K562 (cell line): ENCODE measurements around the gene EMD. TPM values are rescaled to one million over a fixed set of nuclear protein-coding genes. Genes with fewer than 3 reads are reported as not detected.

Experiments
- BCLAF1 ChIP-seq, 2 experiments: fragments of 450-650 bp in 1 of 2; IDR thresholded peaks; 2 replicates each; pipeline ENCODE4 v1.6.1; 2011 to 2017; ENCODE audit warnings: low read depth in 2 of 2, antibody characterized with exemption in 1 of 2, borderline replicate concordance in 1 of 2, low read length in 1 of 2, mild to moderate bottlenecking in 1 of 2, mixed read lengths in 1 of 2; ENCODE audit not compliant: control insufficient read depth in 1 of 2
- HMBOX1 ChIP-seq: sonication (generic); IDR thresholded peaks from 2 replicates; pipeline ENCODE4 v1.6.1; 2016
- HSF4 ChIP-seq: fragments of 250-450 bp; sonication (Bioruptor Pico); IDR thresholded peaks from 2 replicates; pipeline ENCODE4 v2.1.2; 2022; ENCODE audit warnings: mild to moderate bottlenecking, moderate library complexity, borderline replicate concordance
- NFIC ChIP-seq: fragments of 450-650 bp; IDR thresholded peaks from 2 replicates; pipeline ENCODE4 v1.6.1; 2017; ENCODE audit warnings: mild to moderate bottlenecking, inconsistent platforms
- PHB2 ChIP-seq: fragments of 450-650 bp; IDR thresholded peaks from 2 replicates; pipeline ENCODE4 v1.6.1; 2017; ENCODE audit warnings: low read depth
- PHF21A ChIP-seq: fragments of 450-650 bp; IDR thresholded peaks from 2 replicates; pipeline ENCODE4 v1.6.1; 2017; ENCODE audit warnings: low read depth, borderline replicate concordance
- RNF219 ChIP-seq: fragments of 250-450 bp; sonication (Bioruptor Pico); IDR thresholded peaks from 2 replicates; pipeline ENCODE4 v1.5.0; 2022; ENCODE audit warnings: mild to moderate bottlenecking
- SP1 ChIP-seq: sonication (generic); formaldehyde crosslinking; IDR thresholded peaks from 2 replicates; pipeline ENCODE4 v1.8.1; 2022; ENCODE audit warnings: mild to moderate bottlenecking, missing genetic modification reagents
- STAT5A ChIP-seq: IDR thresholded peaks from 2 replicates; pipeline ENCODE4 v1.6.1; 2012; ENCODE audit warnings: low read length, inconsistent platforms, borderline replicate concordance
- STAT6 ChIP-seq: sonication (generic); formaldehyde crosslinking; IDR thresholded peaks from 2 replicates; pipeline ENCODE4 v1.8.1; 2023; ENCODE audit warnings: mild to moderate bottlenecking, missing genetic modification reagents
- ZBED1 ChIP-seq: IDR thresholded peaks from 2 replicates; pipeline ENCODE4 v1.6.1; 2014
- ZNF165 ChIP-seq: fragments of 250-450 bp; sonication (Bioruptor Pico); IDR thresholded peaks from 2 replicates; pipeline ENCODE4 v1.4.0; 2020; ENCODE audit warnings: borderline replicate concordance
- ZNF232 ChIP-seq: sonication (generic); formaldehyde crosslinking; IDR thresholded peaks from 2 replicates; pipeline ENCODE4 v1.8.0; 2022; ENCODE audit warnings: mild to moderate bottlenecking, missing genetic modification reagents
- ZNF436 ChIP-seq: fragments of 250-450, 450-650 bp; sonication (Bioruptor Pico); formaldehyde crosslinking; IDR thresholded peaks from 2 replicates; pipeline ENCODE4 v1.7.0; 2020; ENCODE audit warnings: mild to moderate bottlenecking
- polyA plus RNA-seq, 8 experiments: library from polyadenylated mRNA; depleted of rRNA in 4 of 8; stranded (reverse) in 5 of 8; unstranded in 3 of 8; fragments of >200 nt; fragmentation: Nextera tagmentation in 2 of 8; fragmentation: Illumina TruSeq in 1 of 8; extraction: Ambion mirVana in 2 of 8; extraction: Trizol in 1 of 8; gene quantifications; 2 replicates each; pipeline versions ENCODE4 v1.2.1 to v1.2.3, GENCODE V29; 2011 to 2014; ENCODE audit warnings: inconsistent platforms in 1 of 8, missing spikeins in 1 of 8
- total RNA-seq, 7 experiments: library from RNA; depleted of rRNA in 6 of 7; stranded (reverse); fragments of >200 nt in 6 of 7; fragmentation: Illumina TruSeq in 2 of 7; extraction: Trizol in 2 of 7; gene quantifications; 2 replicates each; pipeline versions ENCODE4 v1.2.1 to v1.2.3, GENCODE V29; 2011 to 2021; ENCODE audit warnings: low replicate concordance in 1 of 7
- TF ChIP-seq, protein P1 (sequence below): fragments of 150-350 bp; conservative IDR thresholded peaks from 2 replicates; pipeline ENCODE4 v1.6.1; 2014; ENCODE audit warnings: low read length

Gene EMD
- total and polyA plus RNA-seq, 9 of the 15 experiments (the other 6 are each of a cell fraction or from before 2014, with no cell fraction given): 2.3 to 206 (median 61.9) TPM

DNA sequence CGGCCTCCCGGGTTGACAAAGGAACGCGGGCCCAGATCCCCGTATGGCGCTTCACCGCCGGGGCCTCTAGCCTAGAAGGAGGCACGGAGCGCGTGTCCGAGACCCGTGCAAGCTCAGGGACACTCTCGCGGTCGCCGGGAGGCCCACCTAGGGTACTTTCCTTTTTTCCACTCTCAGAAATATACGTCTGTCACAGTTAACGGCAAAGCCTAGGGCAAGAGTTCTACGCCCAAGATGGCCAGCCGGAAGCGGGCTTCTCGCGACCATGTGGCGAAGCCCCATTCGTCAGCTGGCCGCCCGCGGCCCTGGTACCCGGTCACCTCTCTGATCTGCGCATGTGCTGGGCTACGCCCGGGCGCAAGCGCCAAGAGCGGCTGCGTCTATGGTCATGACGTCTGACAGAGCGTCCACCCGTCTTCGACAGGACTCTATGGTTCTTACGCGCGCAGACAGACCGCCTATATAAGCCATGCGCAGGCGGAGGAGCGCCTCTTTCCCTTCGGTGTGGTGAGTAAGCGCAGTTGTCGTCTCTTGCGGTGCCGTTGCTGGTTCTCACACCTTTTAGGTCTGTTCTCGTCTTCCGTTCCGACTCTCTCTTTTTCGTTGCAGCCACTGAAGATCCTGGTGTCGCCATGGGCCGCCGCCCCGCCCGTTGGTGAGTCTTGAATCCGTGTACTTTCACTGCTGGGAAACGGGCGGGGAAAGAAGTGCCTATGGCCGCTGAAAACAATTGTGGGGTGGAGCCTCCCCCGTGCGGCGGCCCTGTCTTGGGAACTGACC, 19.0 kb downstream of the EMD start, which contains the start of gene RPL10 (continued):
- TF ChIP-seq, protein P1, sequence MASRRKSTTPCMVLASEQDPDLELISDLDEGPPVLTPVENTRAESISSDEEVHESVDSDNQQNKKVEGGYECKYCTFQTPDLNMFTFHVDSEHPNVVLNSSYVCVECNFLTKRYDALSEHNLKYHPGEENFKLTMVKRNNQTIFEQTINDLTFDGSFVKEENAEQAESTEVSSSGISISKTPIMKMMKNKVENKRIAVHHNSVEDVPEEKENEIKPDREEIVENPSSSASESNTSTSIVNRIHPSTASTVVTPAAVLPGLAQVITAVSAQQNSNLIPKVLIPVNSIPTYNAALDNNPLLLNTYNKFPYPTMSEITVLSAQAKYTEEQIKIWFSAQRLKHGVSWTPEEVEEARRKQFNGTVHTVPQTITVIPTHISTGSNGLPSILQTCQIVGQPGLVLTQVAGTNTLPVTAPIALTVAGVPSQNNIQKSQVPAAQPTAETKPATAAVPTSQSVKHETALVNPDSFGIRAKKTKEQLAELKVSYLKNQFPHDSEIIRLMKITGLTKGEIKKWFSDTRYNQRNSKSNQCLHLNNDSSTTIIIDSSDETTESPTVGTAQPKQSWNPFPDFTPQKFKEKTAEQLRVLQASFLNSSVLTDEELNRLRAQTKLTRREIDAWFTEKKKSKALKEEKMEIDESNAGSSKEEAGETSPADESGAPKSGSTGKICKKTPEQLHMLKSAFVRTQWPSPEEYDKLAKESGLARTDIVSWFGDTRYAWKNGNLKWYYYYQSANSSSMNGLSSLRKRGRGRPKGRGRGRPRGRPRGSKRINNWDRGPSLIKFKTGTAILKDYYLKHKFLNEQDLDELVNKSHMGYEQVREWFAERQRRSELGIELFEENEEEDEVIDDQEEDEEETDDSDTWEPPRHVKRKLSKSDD: 0 out of 2 replicates have a peak, but pooled peaks have one; percentile 71
- TF ChIP-seq PHB2: no peak
- no peak for TF ChIP-seq RNF219
- TF ChIP-seq PHF21A: peak; percentile 20; the same call in 1 of the 2 replicates
- 0 out of 2 replicates have a peak, but pooled peaks have one; percentile 47 for TF ChIP-seq ZNF232 (CRISPR knock-in tag)
- TF ChIP-seq BCLAF1 (IDR thresholded peaks at IDR 0.05; ENCODE audit: borderline replicate concordance in 1 of 2, control insufficient read depth in 1 of 2, low read depth in 2 of 2, low read length in 1 of 2): peak in 1 of 2 experiments; percentile 84; a peak in 2 of 4 replicates
- TF ChIP-seq ZBED1: peak; percentile 80
- no peak for TF ChIP-seq STAT5A
- TF ChIP-seq ZNF436 (CRISPR knock-in tag): no peak
- no peak for TF ChIP-seq HSF4 (CRISPR knock-in tag)
- no peak for TF ChIP-seq STAT6 (CRISPR knock-in tag)
- TF ChIP-seq SP1 (CRISPR knock-in tag): peak; percentile 90
- TF ChIP-seq ZNF165 (CRISPR knock-in tag): no peak
- TF ChIP-seq NFIC: peak; percentile 72
- no peak for TF ChIP-seq HMBOX1
